HG03103 (cell line): ENCODE data around the gene SLC13A1.

Experiments used
- ATAC-seq: cut with Tn5 transposase; IDR thresholded peaks from one replicate; pipeline ENCODE4 v1.9.1; 2021; ENCODE audit warnings: low read depth; ENCODE audit not compliant: unreplicated experiment

SLC13A1 gene

GRCh38 chr7:123198668-123199652, 809 bp downstream of the SLC13A1 start:
- no peak for ATAC-seq

- ATAC-seq: no peak
Measured at GRCh38 chr7:123198111-123198510, 1.7 kb downstream of the SLC13A1 start.

DNA sequence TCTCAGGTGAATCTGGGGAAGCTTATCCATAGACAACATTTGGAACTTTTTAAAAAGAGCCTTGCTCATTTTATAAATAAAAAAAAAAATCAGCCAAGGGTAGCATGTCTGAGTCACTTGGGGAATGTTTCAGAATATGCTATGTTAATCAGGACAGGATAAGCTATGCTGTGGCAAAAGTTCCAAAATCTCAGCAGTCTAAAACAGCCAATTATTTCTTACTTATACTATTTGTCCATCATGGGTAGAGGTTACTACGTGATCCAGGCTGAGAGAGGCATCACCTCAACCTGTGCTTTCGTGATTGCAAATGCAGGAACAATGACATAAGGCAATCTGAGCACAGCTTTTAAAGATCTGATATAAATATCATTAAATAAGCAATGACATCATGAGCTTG, 6.5 kb downstream of the SLC13A1 start:
- no peak for ATAC-seq

- no peak for ATAC-seq
Measured at GRCh38 chr7:123191132-123191531, 8.6 kb downstream of the SLC13A1 start.

- ATAC-seq: peak; percentile 89
Measured at GRCh38 chr7:123190109-123190831, 9.5 kb downstream of the SLC13A1 start.

- ATAC-seq: no peak
Measured at GRCh38 chr7:123185756-123186155, 14.0 kb downstream of the SLC13A1 start.

DNA sequence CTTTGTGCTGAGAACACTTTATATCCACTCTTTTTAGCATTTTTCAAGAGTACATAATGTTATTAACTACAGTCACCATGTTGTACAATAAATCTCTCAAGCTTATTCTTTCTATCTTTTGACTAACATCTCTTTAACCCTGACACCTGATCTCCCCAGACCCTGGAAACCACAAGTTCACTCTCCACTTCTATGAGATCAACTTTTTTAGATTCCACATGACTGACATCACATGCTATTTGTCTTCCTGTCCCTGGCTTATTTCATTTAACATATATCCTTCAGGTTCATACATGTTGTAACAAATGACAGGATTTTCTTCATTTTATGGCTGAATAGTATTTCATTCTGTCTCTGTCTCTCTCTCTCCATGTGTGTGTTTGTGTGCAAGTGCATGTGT, 15.5 kb downstream of the SLC13A1 start:
- no peak for ATAC-seq

DNA sequence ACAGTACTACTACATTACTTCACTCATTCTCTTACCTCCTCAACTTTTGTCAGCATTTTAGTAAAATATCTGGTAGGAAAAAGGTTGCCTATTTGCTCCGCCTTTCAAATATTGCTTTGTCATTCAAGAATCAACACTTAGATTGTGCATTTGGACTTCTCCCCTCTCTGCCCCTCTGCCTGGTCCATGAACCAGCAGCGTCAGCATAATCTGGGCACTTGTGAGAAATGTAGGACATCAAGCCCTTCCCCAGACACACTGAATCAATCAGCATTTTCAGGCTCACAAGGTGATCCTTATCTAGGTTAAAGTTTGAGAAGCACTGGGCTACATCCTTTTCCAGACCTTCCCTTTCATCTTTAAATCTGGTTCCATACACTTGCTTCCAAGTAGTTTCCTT, 16.3 kb downstream of the SLC13A1 start:
- no peak for ATAC-seq

DNA sequence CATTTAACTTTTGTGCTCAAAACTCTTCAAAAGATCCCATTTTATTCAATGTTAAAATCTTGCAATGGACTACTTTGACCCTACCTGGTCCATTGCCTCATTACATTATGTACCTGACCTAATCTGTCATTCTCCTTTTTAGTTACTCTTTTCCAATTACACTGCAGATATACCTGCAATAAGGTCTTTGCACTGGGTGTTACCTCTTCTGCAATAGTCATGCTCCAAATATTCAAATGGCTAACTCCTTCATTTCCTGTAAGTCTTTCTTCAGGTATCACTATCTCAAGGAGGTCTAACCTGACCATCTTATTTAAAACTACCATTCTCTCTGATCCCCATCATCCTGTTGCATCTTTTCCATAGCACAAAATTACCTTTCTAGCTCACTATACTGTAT, 22.3 kb downstream of the SLC13A1 start:
- ATAC-seq: no peak

GRCh38 chr7:123170333-123171246, 29.2 kb downstream of the SLC13A1 start:
- no peak for ATAC-seq

DNA sequence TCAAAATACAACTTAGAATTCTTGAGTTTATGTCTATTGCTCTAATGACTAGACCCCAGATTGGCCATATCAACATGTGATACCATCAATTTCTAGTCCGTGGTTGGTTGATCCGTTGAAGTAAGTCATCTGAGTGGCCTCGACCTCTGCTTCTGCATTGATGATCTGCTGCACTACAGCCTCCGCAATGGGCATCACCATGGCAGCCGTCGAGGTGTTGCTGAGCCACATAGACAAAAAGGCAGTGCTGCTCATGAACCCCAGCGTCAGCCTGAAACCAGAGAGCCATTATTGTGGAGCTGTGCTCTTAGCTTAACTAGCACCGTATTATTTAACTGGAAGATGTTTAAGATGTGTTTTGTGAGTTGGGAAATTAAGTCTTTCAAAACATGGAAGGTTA, 30.7 kb downstream of the SLC13A1 start:
- no peak for ATAC-seq

GRCh38 chr7:123157606-123158005, 42.2 kb downstream of the SLC13A1 start:
- no peak for ATAC-seq

DNA sequence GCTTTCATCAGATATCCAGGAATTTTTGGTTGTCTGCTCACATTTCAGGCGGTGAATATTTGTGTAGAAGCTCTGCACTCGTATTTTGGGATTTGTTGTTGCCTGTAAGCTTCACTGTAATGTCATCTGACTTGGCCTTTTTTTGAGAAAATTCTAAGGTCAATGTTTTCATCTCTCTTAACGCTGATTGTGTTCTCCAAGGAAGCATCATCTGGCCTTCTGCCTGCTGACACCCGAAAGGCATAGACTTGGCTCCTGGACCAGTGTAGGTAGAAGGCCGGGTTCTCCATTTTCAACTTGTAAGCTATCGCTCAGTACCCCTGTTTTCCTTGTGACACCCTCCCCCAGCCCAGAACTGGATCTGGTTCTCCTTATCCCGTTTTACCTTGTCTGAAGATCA, 44.2 kb downstream of the SLC13A1 start:
- no peak for ATAC-seq

DNA sequence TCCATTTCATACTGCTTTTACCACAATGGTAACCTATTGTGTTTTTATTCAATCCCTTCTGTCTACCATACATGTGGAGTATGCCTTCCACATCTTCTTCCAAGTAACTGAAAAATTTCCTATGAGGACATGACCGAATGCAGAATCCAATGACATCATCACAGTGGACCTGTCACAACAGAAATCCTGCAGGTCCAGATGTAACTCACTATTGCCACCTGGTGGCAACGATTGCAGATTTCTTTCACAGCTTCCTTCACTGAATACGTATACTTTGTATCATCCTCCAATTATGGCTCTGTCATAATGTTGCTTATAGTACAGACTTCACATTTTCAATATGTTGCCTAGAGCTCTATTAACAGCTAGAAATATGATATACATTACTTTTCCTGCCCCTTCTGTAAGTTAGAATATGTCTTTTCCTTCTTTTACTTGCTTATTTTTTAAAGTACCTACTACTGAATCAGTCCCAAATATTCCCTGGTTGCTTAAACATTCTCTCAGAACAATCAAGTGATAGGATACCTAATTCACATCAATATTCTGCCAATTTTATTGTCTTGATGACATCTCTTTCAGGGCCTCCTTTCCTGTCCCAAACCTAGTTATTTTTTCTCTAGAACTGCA, 45.4 kb downstream of the SLC13A1 start:
- ATAC-seq: peak; percentile 97

GRCh38 chr7:123151443-123151842, 48.3 kb downstream of the SLC13A1 start:
- no peak for ATAC-seq

DNA sequence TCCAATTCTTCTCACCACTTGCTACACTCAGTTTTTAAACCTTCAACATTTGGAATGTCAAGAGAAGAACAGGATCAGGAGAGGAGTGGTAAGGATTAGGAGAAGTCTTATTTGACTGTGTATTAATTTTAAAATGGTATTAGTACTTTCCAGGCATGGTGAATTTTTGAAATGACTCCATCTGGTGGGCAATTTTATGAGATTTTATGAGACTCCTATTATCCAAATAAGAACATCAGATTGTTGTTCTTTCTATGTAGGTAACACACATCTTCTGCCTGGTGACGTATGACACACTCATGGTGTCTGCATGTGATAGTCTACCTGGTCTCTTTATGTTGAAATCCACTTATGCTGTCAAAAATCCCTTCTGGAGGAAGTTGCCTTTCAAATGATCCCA, 51.0 kb downstream of the SLC13A1 start:
- no peak for ATAC-seq

DNA sequence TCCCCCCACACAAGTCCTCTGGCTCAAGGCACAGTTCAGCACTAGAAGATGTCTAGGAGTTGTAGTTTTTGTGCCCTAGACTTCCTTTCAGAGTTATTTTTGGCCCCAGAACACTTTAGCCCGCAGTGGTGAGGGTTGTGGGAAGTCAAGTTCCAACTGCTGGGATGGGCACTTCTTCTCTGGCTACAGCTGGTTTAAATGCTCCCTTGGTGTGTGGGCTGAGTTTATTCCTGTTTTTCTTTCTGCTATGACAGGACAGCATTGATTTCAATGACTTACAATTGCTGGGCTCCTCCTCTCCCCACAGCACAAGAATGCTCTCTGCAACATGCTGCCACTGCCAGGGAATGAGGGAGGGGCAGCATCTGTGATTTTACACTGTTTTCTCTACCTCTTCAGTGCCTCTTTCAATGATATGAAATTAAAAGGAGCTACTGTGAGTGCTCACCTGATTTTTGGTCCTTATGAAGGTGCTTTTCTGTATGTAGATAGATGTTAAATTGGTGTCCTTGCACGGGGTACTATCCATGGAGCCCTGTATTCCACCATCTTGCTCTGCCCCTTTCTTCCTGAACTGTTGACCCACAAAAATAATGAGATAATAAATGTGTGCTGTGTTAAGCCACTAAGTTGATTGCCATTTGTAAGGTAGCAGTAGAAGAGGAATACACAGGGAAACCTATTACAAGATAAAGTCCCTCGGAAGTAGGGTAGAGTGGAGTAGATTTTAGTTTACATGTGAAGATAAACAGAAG, 56.3 kb downstream of the SLC13A1 start:
- no peak for ATAC-seq

- no peak for ATAC-seq
Measured at GRCh38 chr7:123140561-123140960, 59.2 kb downstream of the SLC13A1 start.

GRCh38 chr7:123135960-123136359, 63.8 kb downstream of the SLC13A1 start:
- ATAC-seq: no peak
